Activated CD4-positive, alpha-beta memory T cell treated with anti-CD3 and anti-CD28 coated beads, Interleukin-2, amount 10 ng/mL, durations not matched to agents 7 days and 5 days (primary cell): Measurements from ENCODE around the gene EPDR1. TPM values are rescaled to one million over a fixed set of nuclear protein-coding genes. Genes with fewer than 3 reads are reported as not detected.
"Not testable (repeated sequence)": the region's sequence is repeated elsewhere in the genome, so short reads cannot be mapped to it uniquely, and the experiment has no call there.

Experiments used
- CTCF ChIA-PET: fragments of 350-600 bp; sonication (Branson Sonifier 250); formaldehyde crosslinking; loops from one replicate; lab custom pipeline; 2021; ENCODE audit warnings: antibody characterized with exemption, inconsistent platforms; lab: Charles Lee
- POLR2A ChIA-PET: fragments of 350-600 bp; sonication (Branson Sonifier 250); formaldehyde crosslinking; loops from one replicate; lab custom pipeline; 2021; ENCODE audit warnings: antibody characterized with exemption; lab: Charles Lee
- DNase-seq: peaks from one replicate; pipeline ENCODE4 v3.0.0-alpha.2; 2020
- H3K27ac Mint-ChIP-seq: one replicate; pipeline ENCODE4 v1.8.0; 2021; ENCODE audit warnings: mild to moderate bottlenecking, mixed read lengths
- H3K27me3 Mint-ChIP-seq: one replicate; pipeline ENCODE4 v1.8.0; 2021; ENCODE audit warnings: mixed read lengths
- H3K36me3 Mint-ChIP-seq: one replicate; pipeline ENCODE4 v1.8.0; 2021; ENCODE audit warnings: low read depth, mixed read lengths
- H3K4me1 Mint-ChIP-seq: one replicate; pipeline ENCODE4 v1.8.0; 2021; ENCODE audit warnings: mixed read lengths
- H3K4me3 Mint-ChIP-seq: one replicate; pipeline ENCODE4 v1.8.0; 2021; ENCODE audit warnings: mild to moderate bottlenecking, mixed read lengths
- H3K9me3 Mint-ChIP-seq: one replicate; pipeline ENCODE4 v1.8.0; 2021; ENCODE audit warnings: mixed read lengths
- total RNA-seq, 2 experiments: library from RNA; stranded (reverse); gene quantifications; one replicate each; pipeline ENCODE4 v1.2.3, GENCODE V29; 2021

Gene EPDR1
- total RNA-seq, 2 experiments from 2014 or later, result 0.18 to 0.35 TPM

DNA sequence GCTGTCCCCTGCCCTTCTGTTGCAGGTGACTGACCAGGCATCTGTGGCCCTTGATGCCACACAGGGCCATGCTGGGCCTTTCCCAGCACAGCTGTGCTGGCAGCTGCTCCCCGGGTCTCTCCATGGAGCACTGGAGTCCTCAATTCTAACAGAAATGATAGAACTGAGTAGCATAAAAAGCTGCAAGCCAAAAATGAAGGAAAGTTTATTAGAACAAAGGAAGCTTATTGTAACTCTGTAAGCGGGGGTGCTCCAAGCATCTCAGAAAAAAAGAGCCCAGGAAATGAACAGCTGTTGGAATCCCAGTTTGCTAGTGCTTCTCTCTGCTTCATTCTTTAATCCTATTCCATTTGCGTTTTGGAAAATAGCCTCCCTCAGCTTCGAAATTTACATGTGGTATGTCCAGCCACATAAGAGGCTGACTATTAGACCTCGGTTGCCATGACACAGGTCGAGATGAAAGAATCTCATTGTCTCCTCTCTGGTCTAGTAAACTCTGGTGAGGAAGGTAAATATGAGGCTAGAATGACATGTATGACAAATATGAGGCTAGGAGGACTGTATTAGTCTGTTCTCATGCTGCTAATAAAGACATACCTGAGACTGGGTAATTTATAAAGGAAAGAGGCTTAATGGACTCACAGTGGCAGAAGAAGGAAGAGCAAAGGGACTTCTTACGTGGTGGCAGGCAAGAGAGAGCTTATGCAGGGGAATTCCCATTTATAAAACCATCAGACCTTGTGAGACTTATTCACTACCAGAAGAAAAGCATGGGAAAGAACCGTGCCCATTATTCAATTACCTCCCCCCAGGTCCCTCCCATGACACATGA lies 23.7 kb downstream of the EPDR1 start:
- H3K27ac Mint-ChIP-seq, result no peak overlapping the region
- H3K4me3 Mint-ChIP-seq, result no peak overlapping the region
- ChIA-PET POLR2A (interaction anchor here (0.9 kb wide), 1 partner anchor 10 kb away, joined by 3 read pairs; no protein-coding TSS in a partner anchor), CTCF (no interaction called here)
- H3K27me3 Mint-ChIP-seq, result no peaks in the 10 kb centered on the region
- H3K4me1 Mint-ChIP-seq, result no peaks in the 10 kb centered on the region
- no peaks in the 10 kb centered on the region for H3K36me3 Mint-ChIP-seq
- H3K9me3 Mint-ChIP-seq, result no peaks in the 10 kb centered on the region
- no peak for DNase-seq

DNA sequence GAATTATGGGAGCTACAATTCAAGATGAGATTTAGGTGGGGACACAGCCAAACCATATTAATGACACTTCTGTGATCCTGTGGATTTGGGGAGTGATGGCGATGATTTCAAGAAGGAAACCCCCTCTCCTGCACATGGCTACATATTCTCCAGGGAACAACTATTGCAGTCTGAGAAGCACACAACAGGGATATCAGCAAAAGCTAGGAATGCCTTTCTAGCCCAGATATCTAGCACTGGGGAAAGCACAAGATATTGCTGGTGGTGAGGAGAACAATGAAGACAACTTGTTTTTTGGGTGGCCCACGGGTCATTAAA lies 24.3 kb downstream of the EPDR1 start:
- no peak overlapping the region for H3K27ac Mint-ChIP-seq
- H3K36me3 Mint-ChIP-seq, result no peaks in the 10 kb centered on the region
- DNase-seq, result no peak
- POLR2A ChIA-PET, result interaction anchor here (0.9 kb wide), 1 partner anchor 9 kb away, joined by 3 read pairs; no protein-coding TSS in a partner anchor
- H3K27me3 Mint-ChIP-seq, result no peaks in the 10 kb centered on the region
- H3K4me3 Mint-ChIP-seq, result no peak overlapping the region
- H3K9me3 Mint-ChIP-seq, result no peaks in the 10 kb centered on the region
- no peaks in the 10 kb centered on the region for H3K4me1 Mint-ChIP-seq
- CTCF ChIA-PET, result no interaction called here

DNA sequence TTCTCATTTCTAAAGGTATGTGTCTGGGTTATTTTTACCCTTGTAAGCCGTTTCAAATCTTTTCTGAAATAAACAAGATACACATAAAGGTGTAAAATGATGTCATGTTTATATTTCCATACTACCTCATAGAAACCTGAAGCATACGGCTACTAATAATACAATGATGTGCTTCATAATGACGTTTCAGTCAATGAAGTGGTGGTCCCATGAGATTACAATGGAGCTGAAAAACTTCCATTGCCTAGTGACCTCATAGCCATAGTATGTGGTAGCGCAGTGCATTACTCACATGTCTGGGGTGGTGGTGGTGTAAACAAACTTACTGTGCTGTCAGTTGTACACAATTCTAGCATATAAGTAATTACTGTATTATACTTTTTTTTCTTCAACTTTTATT lies 24.9 kb downstream of the EPDR1 start:
- no peaks in the 10 kb centered on the region for H3K9me3 Mint-ChIP-seq
- ChIA-PET CTCF (no interaction called here), POLR2A (no interaction called here)
- no peaks in the 10 kb centered on the region for H3K27me3 Mint-ChIP-seq
- no peak overlapping the region for H3K27ac Mint-ChIP-seq
- no peaks in the 10 kb centered on the region for H3K4me1 Mint-ChIP-seq
- no peaks in the 10 kb centered on the region for H3K36me3 Mint-ChIP-seq
- H3K4me3 Mint-ChIP-seq, result no peak overlapping the region
- no peak for DNase-seq

DNA sequence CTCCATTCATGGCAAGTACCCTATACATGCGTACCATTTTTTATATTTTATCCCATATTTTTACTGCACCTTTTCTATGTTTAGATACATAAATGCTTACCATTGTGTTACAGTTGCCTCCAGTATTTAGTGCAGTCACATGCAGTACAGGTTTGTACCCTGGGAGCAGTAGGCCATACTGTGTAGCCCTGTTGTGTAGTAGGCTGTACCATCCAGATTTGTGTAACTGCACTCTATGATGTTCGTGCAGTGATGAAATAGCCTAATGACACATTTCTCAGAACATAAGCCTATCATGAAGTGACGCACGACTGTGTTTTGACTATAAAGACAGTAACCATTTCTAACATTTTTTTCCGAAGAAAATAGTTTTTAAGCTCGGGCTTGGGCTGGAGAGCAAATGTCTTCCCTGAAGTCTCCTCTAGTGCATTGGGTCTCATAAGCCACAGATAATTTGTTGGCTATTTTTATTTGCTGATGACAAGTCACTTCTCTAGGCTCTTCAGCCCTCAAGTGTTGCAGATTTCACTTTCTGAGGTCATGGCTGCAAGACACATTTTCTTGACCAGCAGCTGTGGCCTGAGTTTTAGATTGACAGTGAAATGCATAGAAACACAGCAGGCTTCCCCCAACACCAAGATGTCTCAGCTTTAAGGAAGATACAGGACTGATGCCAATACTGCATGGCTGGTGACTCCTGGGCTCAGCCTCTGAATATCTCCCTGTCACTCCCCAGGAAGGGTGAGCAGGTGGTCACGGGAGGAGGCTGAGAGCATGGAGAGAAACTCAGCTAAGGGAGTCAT lies 26.9 kb downstream of the EPDR1 start:
- no peak for DNase-seq
- POLR2A ChIA-PET, result no interaction called here
- H3K27me3 Mint-ChIP-seq, result no peaks in the 10 kb centered on the region
- CTCF ChIA-PET, result no interaction called here
- H3K4me1 Mint-ChIP-seq, result no peaks in the 10 kb centered on the region
- no peaks in the 10 kb centered on the region for H3K36me3 Mint-ChIP-seq
- no peak overlapping the region for H3K27ac Mint-ChIP-seq
- H3K4me3 Mint-ChIP-seq, result no peak overlapping the region
- no peaks in the 10 kb centered on the region for H3K9me3 Mint-ChIP-seq

DNA sequence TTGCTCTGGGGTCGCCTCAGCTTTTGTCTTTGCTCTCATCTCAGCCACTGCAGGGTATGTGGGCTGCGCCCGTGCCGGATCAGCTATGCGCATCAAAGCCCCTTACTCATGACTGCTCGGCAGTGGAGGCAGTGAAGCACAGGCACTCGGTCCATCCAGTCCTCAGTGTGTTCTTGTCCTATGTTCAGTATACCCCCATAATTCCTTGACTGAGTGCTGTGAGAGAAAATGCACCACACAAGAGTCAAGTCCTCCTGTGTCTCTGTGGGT lies 27.4 kb downstream of the EPDR1 start:
- no peak overlapping the region for H3K4me3 Mint-ChIP-seq
- no peaks in the 10 kb centered on the region for H3K9me3 Mint-ChIP-seq
- no peaks in the 10 kb centered on the region for H3K36me3 Mint-ChIP-seq
- POLR2A ChIA-PET, result no interaction called here
- CTCF ChIA-PET, result no interaction called here
- no peak overlapping the region for H3K27ac Mint-ChIP-seq
- no peaks in the 10 kb centered on the region for H3K27me3 Mint-ChIP-seq
- DNase-seq, result no peak
- no peaks in the 10 kb centered on the region for H3K4me1 Mint-ChIP-seq

DNA sequence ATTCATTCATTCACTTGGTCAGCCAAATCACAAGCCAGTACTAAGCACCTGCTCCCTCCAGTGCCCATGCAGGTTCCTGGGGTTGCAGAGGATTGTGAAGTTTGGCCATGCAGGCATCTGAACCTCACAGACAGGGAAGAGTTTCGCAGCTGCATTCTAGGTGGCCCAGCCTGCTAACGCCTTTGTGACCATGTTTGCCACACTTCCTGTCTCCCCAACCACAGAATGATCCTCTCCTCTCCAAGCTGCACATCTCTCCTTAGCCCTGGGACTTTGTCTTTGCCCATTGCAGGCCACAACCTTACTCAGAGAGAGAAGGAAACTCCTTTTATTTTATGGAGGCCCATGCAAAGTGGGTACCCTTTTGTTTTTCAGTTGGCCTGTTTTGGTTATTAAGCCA lies 31.8 kb downstream of the EPDR1 start:
- ChIA-PET POLR2A (no interaction called here), CTCF (no interaction called here)
- Mint-ChIP-seq H3K27me3 (peaks cover 3% of the 10 kb centered on the region), H3K4me1 (no peaks in the 10 kb centered on the region), H3K9me3 (no peaks in the 10 kb centered on the region), H3K36me3 (no peaks in the 10 kb centered on the region), H3K27ac (no peak overlapping the region), H3K4me3 (no peak overlapping the region)
- no peak for DNase-seq

DNA sequence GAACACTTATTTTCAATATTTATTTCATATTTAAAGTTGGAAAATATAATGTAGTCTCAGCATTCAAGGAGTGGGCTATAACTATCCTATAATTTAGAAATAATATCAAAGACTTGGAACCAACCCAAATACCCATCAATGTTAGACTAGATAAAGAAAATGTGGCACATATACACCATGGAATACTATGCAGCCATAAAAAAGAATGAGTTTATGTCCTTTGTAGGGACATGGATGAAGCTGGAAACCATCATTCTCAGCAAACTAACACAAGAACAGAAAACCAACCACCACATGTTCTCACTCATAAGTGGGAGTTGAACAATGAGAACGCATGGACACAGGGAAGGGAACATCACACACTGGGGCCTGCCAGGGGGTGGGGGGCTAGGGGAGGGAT lies 33.8 kb downstream of the EPDR1 start:
- H3K9me3 Mint-ChIP-seq, DNase-seq, H3K27me3 Mint-ChIP-seq, H3K27ac Mint-ChIP-seq, H3K4me1 Mint-ChIP-seq, CTCF ChIA-PET, H3K36me3 Mint-ChIP-seq, H3K4me3 Mint-ChIP-seq: not testable (repeated sequence)
- POLR2A ChIA-PET, result interaction anchor here (1.7 kb wide), 1 partner anchor 10 kb away, joined by 3 read pairs; no protein-coding TSS in a partner anchor

DNA sequence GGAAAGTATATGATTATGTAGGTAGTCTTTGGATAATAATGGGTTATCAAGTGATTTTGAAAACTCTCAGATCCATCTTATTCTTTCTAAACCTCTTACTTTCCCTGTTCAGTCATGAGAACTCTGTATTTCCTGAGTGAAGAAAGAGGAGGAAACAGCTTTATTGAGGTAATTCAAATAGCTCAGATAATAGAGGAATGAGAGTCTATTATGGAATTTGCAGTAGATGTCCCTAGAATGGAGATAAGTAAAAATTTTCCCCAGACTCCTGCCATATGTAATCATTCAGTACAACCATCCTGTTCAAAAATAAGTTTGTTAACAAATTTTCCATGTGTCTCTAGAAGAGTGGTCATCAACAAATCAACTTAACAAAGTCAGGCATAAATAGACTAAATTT lies 36.4 kb downstream of the EPDR1 start:
- Mint-ChIP-seq H3K4me3 (no peak overlapping the region), H3K9me3 (no peaks in the 10 kb centered on the region), H3K27ac (no peak overlapping the region), H3K4me1 (no peaks in the 10 kb centered on the region), H3K36me3 (no peaks in the 10 kb centered on the region), H3K27me3 (peaks cover 5% of the 10 kb centered on the region)
- POLR2A ChIA-PET, result no interaction called here
- CTCF ChIA-PET, result no interaction called here
- DNase-seq, result no peak

DNA sequence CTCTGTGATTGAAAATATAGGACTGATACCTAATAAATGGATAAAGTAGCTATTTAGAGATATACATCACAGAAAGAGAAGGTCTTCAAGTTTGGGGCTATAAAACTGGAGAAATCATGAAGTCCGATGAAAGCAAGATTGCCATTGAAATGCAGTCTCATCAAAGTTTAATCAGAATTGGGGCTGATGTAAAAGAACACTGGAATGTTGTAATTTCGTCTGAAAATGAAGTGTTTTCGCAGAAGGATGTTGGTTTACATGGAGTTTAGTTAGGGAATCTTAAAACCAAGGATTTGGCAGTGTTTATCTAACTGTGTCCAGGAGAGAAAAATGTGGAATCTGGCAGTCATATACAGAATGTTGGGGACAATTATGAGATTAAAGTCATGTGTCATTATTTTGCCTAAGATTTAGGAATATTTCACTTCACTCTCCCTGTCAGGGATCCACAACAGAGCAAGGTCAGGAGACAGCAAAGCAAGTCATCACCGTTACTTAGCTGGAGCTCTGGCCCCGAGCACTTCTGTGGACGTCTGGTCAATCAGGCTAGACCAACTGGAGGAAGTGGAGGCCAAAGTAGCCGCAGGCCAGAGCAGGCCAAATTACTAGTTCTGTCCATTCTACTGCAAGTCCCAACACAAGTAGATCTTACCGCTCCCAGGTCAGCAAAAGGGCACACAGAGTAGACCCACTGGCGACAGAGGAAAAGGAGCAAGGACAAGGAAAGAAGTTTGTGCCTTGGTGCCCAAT lies 37.0 kb downstream of the EPDR1 start:
- no peak overlapping the region for H3K4me3 Mint-ChIP-seq
- POLR2A ChIA-PET, result no interaction called here
- DNase-seq, result no peak
- no peak overlapping the region for H3K27ac Mint-ChIP-seq
- H3K4me1 Mint-ChIP-seq, result no peaks in the 10 kb centered on the region
- CTCF ChIA-PET, result no interaction called here
- no peaks in the 10 kb centered on the region for H3K9me3 Mint-ChIP-seq
- no peaks in the 10 kb centered on the region for H3K36me3 Mint-ChIP-seq
- H3K27me3 Mint-ChIP-seq, result peaks cover 5% of the 10 kb centered on the region

DNA sequence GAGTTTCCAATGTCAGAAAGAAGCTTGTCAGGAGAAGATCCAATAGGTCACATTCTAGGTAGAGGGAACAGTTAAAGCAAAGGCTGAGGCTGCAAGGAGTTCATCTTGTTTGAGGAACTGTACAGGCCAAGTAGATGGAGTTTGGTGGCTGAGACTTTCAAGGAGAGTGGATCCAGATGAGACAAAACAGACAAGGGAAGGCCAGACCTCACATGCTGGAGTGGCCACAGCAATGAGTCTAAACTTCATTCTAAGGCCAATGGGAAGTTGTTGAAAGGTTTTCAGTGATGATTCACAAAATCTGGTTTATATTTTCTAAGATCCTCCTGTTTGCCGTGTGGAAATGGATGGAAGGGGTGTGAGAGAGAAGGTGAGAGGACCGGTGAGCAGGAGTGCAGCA lies 40.0 kb downstream of the EPDR1 start:
- DNase-seq, result no peak
- H3K27ac Mint-ChIP-seq, result no peak overlapping the region
- no peaks in the 10 kb centered on the region for H3K36me3 Mint-ChIP-seq
- no peaks in the 10 kb centered on the region for H3K4me1 Mint-ChIP-seq
- H3K4me3 Mint-ChIP-seq, result no peak overlapping the region
- no peaks in the 10 kb centered on the region for H3K9me3 Mint-ChIP-seq
- ChIA-PET POLR2A (no interaction called here), CTCF (no interaction called here)
- peaks cover 5% of the 10 kb centered on the region for H3K27me3 Mint-ChIP-seq

DNA sequence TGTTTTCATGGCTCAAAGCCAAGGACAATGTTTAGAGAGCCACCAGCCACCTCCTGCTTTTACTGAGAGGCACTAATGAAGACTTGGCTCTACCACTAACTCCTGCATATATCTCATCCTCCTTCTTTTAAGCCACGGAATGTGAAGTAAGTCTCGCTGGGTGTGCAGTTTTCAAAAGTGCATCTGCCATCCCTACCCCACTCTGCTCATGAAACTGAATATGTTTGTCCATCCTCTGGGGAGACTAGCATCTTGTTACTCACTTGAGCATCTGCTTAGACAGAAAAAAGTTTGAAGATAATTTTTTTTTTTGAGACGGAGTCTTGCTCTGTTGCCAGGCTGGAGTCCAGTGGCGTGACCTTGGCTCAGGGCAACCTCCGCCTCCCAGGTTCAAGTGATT lies 40.8 kb downstream of the EPDR1 start:
- Mint-ChIP-seq H3K4me3 (no peak overlapping the region), H3K27ac (no peak overlapping the region), H3K36me3 (no peaks in the 10 kb centered on the region), H3K27me3 (peaks cover 4% of the 10 kb centered on the region), H3K4me1 (no peaks in the 10 kb centered on the region), H3K9me3 (no peaks in the 10 kb centered on the region)
- no peak for DNase-seq
- CTCF ChIA-PET, result no interaction called here
- POLR2A ChIA-PET, result no interaction called here

DNA sequence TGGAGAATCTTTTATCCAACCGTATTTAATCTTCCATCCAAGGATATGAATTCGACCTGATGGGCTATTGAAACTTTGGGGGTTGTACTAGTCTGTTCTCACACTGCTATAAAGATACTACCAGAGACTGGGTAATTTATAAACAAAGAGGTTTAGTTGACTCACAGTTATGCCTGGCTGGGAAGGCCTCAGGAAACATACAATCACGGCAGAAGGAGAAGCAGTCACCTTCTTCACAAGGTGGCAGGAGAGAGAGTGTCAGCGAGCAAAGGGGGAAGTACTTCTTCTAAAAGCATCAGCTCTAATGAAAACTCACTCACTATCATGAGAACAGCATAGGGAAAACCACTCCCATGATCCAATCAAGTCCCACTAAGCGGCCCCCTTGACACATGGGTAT lies 43.8 kb downstream of the EPDR1 start:
- H3K27me3 Mint-ChIP-seq, result no peaks in the 10 kb centered on the region
- DNase-seq, result no peak
- H3K27ac Mint-ChIP-seq, result no peak overlapping the region
- H3K4me3 Mint-ChIP-seq, result no peak overlapping the region
- CTCF ChIA-PET, result no interaction called here
- POLR2A ChIA-PET, result no interaction called here
- no peaks in the 10 kb centered on the region for H3K36me3 Mint-ChIP-seq
- no peaks in the 10 kb centered on the region for H3K4me1 Mint-ChIP-seq
- H3K9me3 Mint-ChIP-seq, result no peaks in the 10 kb centered on the region

DNA sequence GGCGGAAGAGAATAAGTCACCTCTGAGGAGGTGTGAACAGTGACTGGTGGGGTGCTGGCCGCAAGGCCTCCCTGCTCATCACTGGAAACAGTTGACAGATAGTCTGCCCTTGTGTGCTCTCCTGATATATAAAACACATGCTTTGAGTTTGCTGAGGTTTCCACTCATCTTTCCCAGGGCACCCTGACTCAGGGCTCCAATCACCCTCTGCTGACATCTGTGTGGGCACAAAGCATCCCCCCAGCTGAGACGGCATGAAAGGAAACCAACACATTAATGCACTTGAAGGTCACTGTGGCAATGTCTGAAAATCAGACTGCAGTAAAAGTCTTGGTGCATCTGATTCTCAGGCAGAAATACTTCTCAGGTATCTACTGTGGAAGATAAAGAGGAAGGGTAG lies 49.8 kb downstream of the EPDR1 start:
- no peaks in the 10 kb centered on the region for H3K4me1 Mint-ChIP-seq
- no peak overlapping the region for H3K4me3 Mint-ChIP-seq
- no peak for DNase-seq
- no peaks in the 10 kb centered on the region for H3K27me3 Mint-ChIP-seq
- no peaks in the 10 kb centered on the region for H3K36me3 Mint-ChIP-seq
- ChIA-PET POLR2A (no interaction called here), CTCF (no interaction called here)
- no peak overlapping the region for H3K27ac Mint-ChIP-seq
- H3K9me3 Mint-ChIP-seq, result no peaks in the 10 kb centered on the region
